NCI-H1436 (cell line): ENCODE results near the gene SPATS2.
A peak's percentile ranks its signal among the peaks of the same experiment; 100 is the strongest.

ENCODE experiments used
- DNase-seq: peaks from one replicate; lab custom pipeline; 2025; lab: John Stamatoyannopoulos, UW

SPATS2 gene

DNA sequence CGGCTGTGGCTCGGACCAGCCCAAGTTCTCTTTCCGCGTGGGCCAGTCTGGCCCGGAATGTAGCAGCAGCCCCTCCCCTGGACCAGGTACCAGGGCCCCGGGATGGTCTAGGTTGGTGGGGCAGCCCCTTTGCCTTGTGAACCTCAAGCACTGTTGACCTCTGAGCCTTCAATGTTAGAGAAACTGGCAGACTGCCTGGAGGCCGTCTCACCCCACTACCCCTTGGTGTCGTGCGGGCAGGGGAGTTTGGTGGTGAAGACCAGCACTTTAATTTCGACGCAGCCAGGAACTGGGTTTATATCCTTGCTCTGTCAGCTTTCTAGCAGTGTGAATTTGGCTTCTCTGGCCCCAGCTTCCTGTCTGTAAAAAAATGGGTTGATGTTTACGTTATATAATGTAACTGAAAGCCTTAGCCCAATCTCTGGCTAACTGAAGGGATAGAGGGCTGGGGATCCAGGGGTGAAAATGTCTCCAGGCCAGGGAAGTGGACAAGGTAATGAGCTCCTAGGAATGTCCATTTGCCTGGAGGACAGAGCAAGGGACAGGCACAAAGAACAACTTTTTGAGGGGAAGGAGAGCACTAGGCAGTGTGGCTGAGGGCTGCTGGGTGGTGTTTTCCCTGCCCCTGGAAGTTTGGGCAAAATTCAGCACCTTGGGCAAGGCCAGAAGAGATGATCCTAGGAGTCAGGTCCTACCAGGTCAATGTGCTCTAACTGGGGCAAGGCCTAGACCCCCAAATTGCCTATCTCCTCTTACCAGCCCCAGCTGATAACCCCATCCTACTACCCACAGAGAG, 189.3 kb downstream of the SPATS2 start:
- DNase-seq = no peak

GRCh38 chr12:49557187-49557916, 190.1 kb downstream of the SPATS2 start:
- DNase-seq = no peak

DNA sequence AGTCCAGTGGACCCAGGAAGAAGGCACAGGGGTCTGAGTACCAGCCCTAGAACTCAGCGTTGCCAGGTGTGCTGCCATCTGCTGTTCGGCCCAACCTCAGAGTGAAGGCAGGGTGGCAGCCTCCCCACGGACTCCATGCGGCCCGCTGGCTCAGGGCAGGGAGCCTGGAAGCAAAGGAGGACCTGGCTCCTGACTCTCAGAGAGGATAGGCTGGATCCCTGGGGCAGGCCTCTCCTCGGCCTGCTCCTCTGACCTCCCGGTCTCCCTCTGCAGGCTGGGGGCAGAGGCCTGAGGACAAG, 190.6 kb downstream of the SPATS2 start:
- no peak for DNase-seq

DNA sequence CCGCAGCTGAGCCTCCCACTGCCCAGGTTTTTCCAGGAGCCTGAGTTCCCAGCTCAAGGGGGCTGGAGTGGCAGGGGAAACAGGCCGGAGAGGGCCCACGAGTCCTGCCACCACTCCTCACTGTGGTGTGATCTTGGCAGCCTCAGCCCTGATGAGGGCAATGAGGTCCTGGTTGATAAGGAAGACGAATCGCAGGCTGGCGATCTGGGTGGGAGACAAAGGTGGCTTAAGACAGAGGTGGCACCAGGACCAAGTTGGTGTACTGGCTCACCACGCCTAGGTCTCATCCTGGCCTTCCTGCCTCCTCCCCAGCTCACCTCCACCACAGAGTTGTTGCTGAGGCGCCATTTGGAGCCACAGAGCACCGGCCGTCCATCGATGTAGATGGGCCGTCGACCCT, 191.3 kb downstream of the SPATS2 start:
- no peak for DNase-seq

- DNase-seq = no peak
These were observed 191.9 kb downstream of the SPATS2 start for GRCh38 chr12:49559011-49559675.

DNA sequence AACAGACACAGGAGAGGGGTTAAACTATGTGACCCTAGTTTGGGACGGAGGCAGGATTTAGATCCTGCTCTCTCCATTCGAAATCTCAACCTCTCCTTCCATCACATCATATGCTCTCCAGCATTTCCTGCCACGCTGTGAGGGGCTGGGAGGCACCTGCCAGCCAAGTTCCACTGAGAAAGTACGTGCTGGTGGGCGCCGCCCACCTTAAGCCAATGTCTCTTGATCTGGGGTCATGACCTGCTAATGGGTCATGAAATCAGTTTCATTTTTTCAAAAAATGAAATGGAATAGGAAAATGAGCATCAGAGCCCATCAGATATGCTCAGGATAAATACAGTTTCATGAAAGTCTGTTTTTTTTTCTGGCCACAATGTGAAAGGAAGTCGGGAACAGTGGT, 193.4 kb downstream of the SPATS2 start:
- no peak for DNase-seq

- DNase-seq = no peak
These were observed 195.0 kb downstream of the SPATS2 start for GRCh38 chr12:49562233-49562632.

DNA sequence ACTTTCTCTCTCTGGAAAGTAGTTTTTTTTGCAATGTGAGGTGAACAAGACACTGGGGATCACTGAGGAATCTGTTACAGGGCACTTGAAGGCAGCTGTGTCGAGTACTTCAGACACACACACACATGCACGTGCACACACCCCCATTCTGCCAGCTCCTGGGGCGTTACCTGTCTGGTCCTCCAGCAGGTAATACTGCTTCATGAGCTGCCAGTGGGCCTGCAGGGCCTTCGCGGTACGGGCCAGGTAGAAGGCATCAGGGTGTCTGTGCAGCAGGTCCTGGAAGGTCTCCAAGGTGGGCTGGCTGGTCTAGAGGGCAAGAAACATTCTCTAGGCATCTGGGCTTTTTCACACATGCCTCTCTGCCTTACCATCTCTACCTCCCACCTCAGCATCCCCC, 195.6 kb downstream of the SPATS2 start:
- no peak for DNase-seq

GRCh38 chr12:49563951-49564685, 196.9 kb downstream of the SPATS2 start:
- no peak for DNase-seq

- no peak for DNase-seq
These were observed 197.6 kb downstream of the SPATS2 start for GRCh38 chr12:49564686-49565405.

- DNase-seq = no peak
These were observed 198.4 kb downstream of the SPATS2 start for GRCh38 chr12:49565406-49566265.

DNA sequence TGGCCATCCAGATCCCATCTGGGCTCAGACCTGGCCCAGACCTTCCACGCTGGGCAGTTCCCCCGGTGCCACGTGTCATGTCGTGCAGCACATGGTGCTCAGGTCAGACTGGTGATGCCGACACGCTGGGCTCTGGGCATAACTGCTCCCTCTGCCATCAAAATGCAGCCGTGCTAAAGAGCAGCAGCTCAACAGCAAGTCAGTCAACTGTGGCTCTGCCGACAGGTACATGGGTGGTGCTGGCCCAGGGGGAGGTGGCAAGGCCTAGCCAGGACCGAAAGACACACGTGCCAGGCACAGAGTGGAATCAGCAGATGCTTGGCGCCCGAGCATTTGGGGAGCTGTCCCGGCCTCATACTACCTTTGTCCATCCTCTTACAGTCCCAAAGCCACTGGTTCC, 199.1 kb downstream of the SPATS2 start:
- DNase-seq = no peak

GRCh38 chr12:49567302-49567610, 200.0 kb downstream of the SPATS2 start:
- DNase-seq = no peak

DNA sequence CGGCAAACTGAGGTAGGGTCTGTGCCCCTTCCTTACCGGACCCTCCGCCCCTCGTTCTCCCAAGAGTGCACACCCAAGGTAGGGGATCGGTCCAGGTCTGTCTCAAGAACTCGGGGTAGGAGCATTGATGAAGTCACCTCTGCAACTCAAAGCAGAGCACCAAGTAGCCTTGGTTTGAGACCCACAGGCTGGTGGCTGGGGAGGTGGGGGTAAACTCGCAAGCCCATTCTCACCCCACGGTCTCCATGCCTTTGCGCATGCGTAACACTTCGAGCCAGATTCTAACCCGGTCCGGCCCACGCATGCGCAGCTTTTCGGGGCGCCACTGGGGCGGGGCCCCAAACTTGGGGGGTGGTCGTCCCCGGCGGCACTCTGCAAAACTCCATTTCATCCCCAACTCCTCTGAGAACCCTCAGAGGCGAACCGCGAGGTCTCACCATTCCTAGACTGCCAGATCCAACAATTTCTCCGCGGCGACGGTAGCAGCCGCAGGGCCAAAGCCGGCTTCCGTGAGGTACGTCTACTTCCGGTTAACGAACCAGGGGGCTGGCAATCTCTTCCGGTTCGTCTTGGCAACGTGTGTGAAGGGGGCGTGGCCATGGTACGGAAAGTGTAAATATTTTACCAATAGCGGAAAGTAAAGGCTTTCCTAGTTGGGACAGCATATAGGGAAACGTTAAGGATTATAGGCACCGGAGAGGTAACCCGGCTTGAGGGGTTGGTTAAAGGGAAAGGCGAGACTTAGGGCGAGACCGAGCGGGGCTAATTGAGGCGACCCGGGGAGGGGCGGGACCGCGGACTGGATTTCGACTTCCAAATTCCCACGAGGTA, 200.6 kb downstream of the SPATS2 start, which contains the start of gene MCRS1:
Gene MCRS1, minus strand, starts transcription at position 532 of the 831 bp plus-strand sequence. CDS start 1,411 bp downstream, outside the sequence.
- peak; percentile 89 for DNase-seq

GRCh38 chr12:49568442-49569162, 201.3 kb downstream of the SPATS2 start:
- no peak for DNase-seq
